ENCODE results near the gene SLC66A2.
"Not testable (repeated sequence)": the region's sequence is repeated elsewhere in the genome, so short reads cannot be mapped to it uniquely, and the experiment has no call there.

SLC66A2 gene

GRCh38 chr18:79868168-79868784, 83.2 kb downstream of the SLC66A2 start:
- DNase-seq = peak in 8 of 42 donors; percentile 1 to 39 (median 14)
- intact Hi-C loops (cut with DNase I) = no loop called here

GRCh38 chr18:79867666-79868065, 83.8 kb downstream of the SLC66A2 start:
- intact Hi-C loops (cut with DNase I) = no loop called here
- peak in 7 of 42 donors; percentile 1 to 24 (median 9) for DNase-seq

- intact Hi-C loops (cut with DNase I) = no loop called here
Observed at GRCh38 chr18:79866889-79867574, 84.4 kb downstream of the SLC66A2 start.

GRCh38 chr18:79865951-79866350, 85.5 kb downstream of the SLC66A2 start:
- intact Hi-C loops (cut with DNase I) = not testable (repeated sequence)
- peak in 3 of 42 donors; percentile 7 to 19 (median 10) for DNase-seq

More at GRCh38 chr18:79866889-79867574, 84.4 kb downstream of the SLC66A2 start:
- DNase-seq = peak in 8 of 42 donors; percentile 1 to 14 (median 4)

GRCh38 chr18:79864955-79865354, 86.5 kb downstream of the SLC66A2 start:
- peak in 6 of 42 donors; percentile 1 to 20 (median 2) for DNase-seq
- intact Hi-C loops (cut with DNase I) = not testable (repeated sequence)

GRCh38 chr18:79864006-79864725, 87.3 kb downstream of the SLC66A2 start:
- peak in 10 of 42 donors; percentile 0 to 40 (median 12) for DNase-seq
- intact Hi-C loops (cut with DNase I) = no loop called here

- DNase-seq = peak in 10 of 42 donors; percentile 0 to 32 (median 13)
- intact Hi-C loops (cut with DNase I) = no loop called here
Observed at GRCh38 chr18:79863161-79864005, 88.1 kb downstream of the SLC66A2 start.

- peak in 5 of 42 donors; percentile 1 to 27 (median 9) for DNase-seq
- intact Hi-C loops (cut with DNase I) = no loop called here
Observed at GRCh38 chr18:79862562-79862961, 88.9 kb downstream of the SLC66A2 start.

- intact Hi-C loops (cut with DNase I) = no loop called here
Observed at GRCh38 chr18:79861687-79862086, 89.8 kb downstream of the SLC66A2 start.

GRCh38 chr18:79859314-79859713, 92.1 kb downstream of the SLC66A2 start:
- intact Hi-C loops (cut with DNase I) = no loop called here
- DNase-seq = peak in 2 of 42 donors; percentile 1 to 5

More at GRCh38 chr18:79861687-79862086, 89.8 kb downstream of the SLC66A2 start:
- no peak for DNase-seq

GRCh38 chr18:79857082-79857671, 94.3 kb downstream of the SLC66A2 start:
- peak in 7 of 42 donors; percentile 7 to 55 (median 28) for DNase-seq
- intact Hi-C loops (cut with DNase I) = no loop called here

- intact Hi-C loops (cut with DNase I) = no loop called here
Observed at GRCh38 chr18:79856119-79857007, 95.1 kb downstream of the SLC66A2 start.

GRCh38 chr18:79855147-79855933, 96.1 kb downstream of the SLC66A2 start:
- peak in 3 of 42 donors; percentile 11 to 33 (median 32) for DNase-seq
- intact Hi-C loops (cut with DNase I) = no loop called here

More at GRCh38 chr18:79856119-79857007, 95.1 kb downstream of the SLC66A2 start:
- DNase-seq = peak in 2 of 42 donors; percentile 30 to 43

GRCh38 chr18:79853993-79854364, 97.5 kb downstream of the SLC66A2 start:
- peak in 2 of 42 donors; percentile 1 to 28 for DNase-seq

GRCh38 chr18:79853303-79853992, 98.0 kb downstream of the SLC66A2 start:
- peak in 2 of 42 donors; percentile 11 to 32 for DNase-seq
- intact Hi-C loops (cut with DNase I) = no loop called here

More at GRCh38 chr18:79853993-79854364, 97.5 kb downstream of the SLC66A2 start:
- intact Hi-C loops (cut with DNase I) = no loop called here
